Uterus (tissue), 4 donors: ENCODE results near the gene ATAD5. TPM values are rescaled to one million over a fixed set of nuclear protein-coding genes. Genes with fewer than 3 reads are reported as not detected.

ENCODE experiments used
- DNase-seq, 2 donors: peaks; one replicate each; pipeline ENCODE4 v3.0.0-alpha.2; 2019 to 2020
- H3K27ac ChIP-seq, 2 donors: fragments of 200-600 bp; sonication (generic); 1 replicate in 1 of 2; 2 replicates in 1 of 2; pipeline ENCODE4 v1.5.1; 2016 to 2018
- H3K27me3 ChIP-seq, 2 donors: fragments of 200-600 bp; sonication (generic); one replicate each; pipeline ENCODE4 v1.5.1; 2018 to 2019; ENCODE audit warnings: control low read depth in 1 of 2
- H3K36me3 ChIP-seq, 2 donors: fragments of 200-600 bp; sonication (generic); one replicate each; pipeline ENCODE4 v1.5.1; 2019; ENCODE audit warnings: control low read depth in 1 of 2
- H3K4me1 ChIP-seq, 2 donors: fragments of 200-600 bp; sonication (generic); one replicate each; pipeline ENCODE4 v1.5.1; 2018 to 2019; ENCODE audit warnings: control low read depth in 1 of 2
- H3K4me3 ChIP-seq, 2 donors: fragments of 200-600 bp; sonication (generic); 1 replicate in 1 of 2; 2 replicates in 1 of 2; pipeline ENCODE4 v1.5.1; 2018 to 2019; ENCODE audit warnings: mild to moderate bottlenecking in 1 of 2
- H3K9me3 ChIP-seq, 2 donors: fragments of 200-600 bp; sonication (generic); one replicate each; pipeline ENCODE4 v1.5.1; 2019; ENCODE audit warnings: control low read depth in 1 of 2
- POLR2A ChIP-seq, 2 donors: fragments of 450-650 bp; IDR thresholded peaks; one replicate each; pipeline ENCODE4 v1.6.1; 2016; ENCODE audit warnings: antibody characterized with exemption in 2 of 2, mild to moderate bottlenecking in 1 of 2, moderate library complexity in 1 of 2
- intact Hi-C: fragments of 100-400 bp; cut with DNase I; formaldehyde crosslinking; loops from one replicate; pipeline ENCODE4 v1.15.1; 2023; ENCODE audit warnings: low total_unique reads
- total RNA-seq, 4 donors: library from RNA; depleted of rRNA in 3 of 4; stranded (reverse); fragments of >200 nt in 3 of 4; gene quantifications; one replicate each; pipeline versions ENCODE4 v1.1.0 to v1.2.4, GENCODE V29; 2014 to 2023
- TF ChIP-seq, protein P1 (sequence below), 4 experiments: fragments of 200-600 bp in 2 of 4; fragments of 450-650 bp in 2 of 4; sonication (generic) in 2 of 4; IDR thresholded peaks; one replicate each; pipeline ENCODE4 v1.5.1; 2016 to 2019; ENCODE audit warnings: antibody characterized with exemption in 4 of 4, mild to moderate bottlenecking in 2 of 4, moderate library complexity in 1 of 4
- donor health status: DM: yes; HTN: yes; CAD: no.

ATAD5 gene
- total RNA-seq, 4 donors from 2014 or later = 1.3 to 8.8 (median 5.2) TPM

DNA sequence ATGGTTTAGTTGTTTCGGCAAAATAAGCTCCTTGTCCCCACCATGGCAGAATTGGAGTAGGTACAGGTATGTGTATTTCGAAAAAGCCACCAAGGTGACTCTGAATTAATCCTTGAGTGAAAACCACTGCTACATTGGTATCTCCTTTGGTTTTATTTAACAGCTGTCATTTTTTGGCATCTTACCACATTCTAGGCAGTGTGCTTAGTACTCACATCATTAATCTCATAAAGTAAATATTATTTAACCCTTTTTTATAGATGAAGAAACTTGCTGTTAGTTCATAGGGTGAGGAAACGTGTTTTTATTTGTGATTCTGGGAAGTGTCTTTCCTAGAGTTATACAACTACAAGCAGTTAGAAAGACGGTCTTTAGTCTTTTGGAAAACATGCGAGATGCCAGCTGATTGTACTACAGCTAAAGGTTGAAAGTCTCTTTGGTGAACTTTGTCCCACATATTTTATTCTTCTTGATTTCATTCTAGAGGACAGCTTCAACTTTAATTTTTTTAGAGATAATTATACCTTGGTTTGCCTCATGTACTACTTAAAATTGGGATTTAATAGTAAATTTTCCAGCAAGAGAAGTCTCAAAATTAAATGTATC lies 6.5 kb downstream of the ATAD5 start:
- Histone ChIP-seq H3K27me3 (no peaks in the 10 kb centered on the region), H3K27ac (no peak overlapping the region), H3K4me1 (no peaks in the 10 kb centered on the region), H3K4me3 (no peak overlapping the region), H3K9me3 (no peaks in the 10 kb centered on the region), H3K36me3 (no peaks in the 10 kb centered on the region)
- DNase-seq = no peak
- intact Hi-C loops = no loop called here
- no peak for TF ChIP-seq POLR2A (IDR thresholded peaks at IDR 0.05)
- TF ChIP-seq, protein P1, sequence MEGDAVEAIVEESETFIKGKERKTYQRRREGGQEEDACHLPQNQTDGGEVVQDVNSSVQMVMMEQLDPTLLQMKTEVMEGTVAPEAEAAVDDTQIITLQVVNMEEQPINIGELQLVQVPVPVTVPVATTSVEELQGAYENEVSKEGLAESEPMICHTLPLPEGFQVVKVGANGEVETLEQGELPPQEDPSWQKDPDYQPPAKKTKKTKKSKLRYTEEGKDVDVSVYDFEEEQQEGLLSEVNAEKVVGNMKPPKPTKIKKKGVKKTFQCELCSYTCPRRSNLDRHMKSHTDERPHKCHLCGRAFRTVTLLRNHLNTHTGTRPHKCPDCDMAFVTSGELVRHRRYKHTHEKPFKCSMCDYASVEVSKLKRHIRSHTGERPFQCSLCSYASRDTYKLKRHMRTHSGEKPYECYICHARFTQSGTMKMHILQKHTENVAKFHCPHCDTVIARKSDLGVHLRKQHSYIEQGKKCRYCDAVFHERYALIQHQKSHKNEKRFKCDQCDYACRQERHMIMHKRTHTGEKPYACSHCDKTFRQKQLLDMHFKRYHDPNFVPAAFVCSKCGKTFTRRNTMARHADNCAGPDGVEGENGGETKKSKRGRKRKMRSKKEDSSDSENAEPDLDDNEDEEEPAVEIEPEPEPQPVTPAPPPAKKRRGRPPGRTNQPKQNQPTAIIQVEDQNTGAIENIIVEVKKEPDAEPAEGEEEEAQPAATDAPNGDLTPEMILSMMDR (IDR thresholded peaks at IDR 0.05) = no peak

GRCh38 chr17:30840771-30841170 lies 9.0 kb downstream of the ATAD5 start:
- H3K4me1 ChIP-seq = no peaks in the 10 kb centered on the region
- H3K36me3 ChIP-seq = no peaks in the 10 kb centered on the region
- intact Hi-C loops = no loop called here
- H3K4me3 ChIP-seq = no peak overlapping the region
- H3K9me3 ChIP-seq = no peaks in the 10 kb centered on the region
- TF ChIP-seq, protein P1 (IDR thresholded peaks at IDR 0.05) = no peak
- no peak for TF ChIP-seq POLR2A (IDR thresholded peaks at IDR 0.05)
- H3K27me3 ChIP-seq = no peaks in the 10 kb centered on the region
- DNase-seq = no peak
- no peak overlapping the region for H3K27ac ChIP-seq

DNA sequence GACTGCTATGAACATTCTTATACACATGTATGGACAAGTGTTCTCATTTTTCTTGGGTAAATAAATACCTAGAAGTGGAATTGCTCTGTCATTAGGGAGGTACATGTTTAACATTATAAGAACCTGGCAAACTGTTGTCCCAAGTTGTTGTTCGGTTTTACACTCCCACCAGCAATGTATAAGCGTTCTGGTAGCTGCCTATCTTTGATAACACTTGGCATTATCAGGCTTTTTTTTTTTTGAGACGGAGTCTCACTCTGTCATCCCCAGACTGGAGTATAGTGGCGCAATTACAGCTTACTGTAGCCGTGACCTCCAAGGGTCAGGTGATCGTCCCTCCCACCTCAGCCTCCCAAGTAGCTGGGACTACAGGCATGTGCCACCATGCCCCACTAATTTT lies 16.3 kb downstream of the ATAD5 start:
- Histone ChIP-seq H3K36me3 (no peaks in the 10 kb centered on the region), H3K4me3 (no peak overlapping the region), H3K27ac (no peak overlapping the region), H3K27me3 (no peaks in the 10 kb centered on the region), H3K4me1 (no peaks in the 10 kb centered on the region), H3K9me3 (no peaks in the 10 kb centered on the region)
- no peak for DNase-seq
- intact Hi-C loops = no loop called here
- TF ChIP-seq, protein P1 (IDR thresholded peaks at IDR 0.05) = no peak
- no peak for TF ChIP-seq POLR2A (IDR thresholded peaks at IDR 0.05)

GRCh38 chr17:30854146-30854545 lies 22.4 kb downstream of the ATAD5 start:
- Histone ChIP-seq H3K4me1 (no peaks in the 10 kb centered on the region), H3K4me3 (no peak overlapping the region), H3K36me3 (no peaks in the 10 kb centered on the region), H3K27me3 (no peaks in the 10 kb centered on the region), H3K9me3 (no peaks in the 10 kb centered on the region), H3K27ac (no peak overlapping the region)
- intact Hi-C loops = no loop called here
- no peak for TF ChIP-seq POLR2A (IDR thresholded peaks at IDR 0.05)
- TF ChIP-seq, protein P1 (IDR thresholded peaks at IDR 0.05) = no peak
- DNase-seq = no peak

DNA sequence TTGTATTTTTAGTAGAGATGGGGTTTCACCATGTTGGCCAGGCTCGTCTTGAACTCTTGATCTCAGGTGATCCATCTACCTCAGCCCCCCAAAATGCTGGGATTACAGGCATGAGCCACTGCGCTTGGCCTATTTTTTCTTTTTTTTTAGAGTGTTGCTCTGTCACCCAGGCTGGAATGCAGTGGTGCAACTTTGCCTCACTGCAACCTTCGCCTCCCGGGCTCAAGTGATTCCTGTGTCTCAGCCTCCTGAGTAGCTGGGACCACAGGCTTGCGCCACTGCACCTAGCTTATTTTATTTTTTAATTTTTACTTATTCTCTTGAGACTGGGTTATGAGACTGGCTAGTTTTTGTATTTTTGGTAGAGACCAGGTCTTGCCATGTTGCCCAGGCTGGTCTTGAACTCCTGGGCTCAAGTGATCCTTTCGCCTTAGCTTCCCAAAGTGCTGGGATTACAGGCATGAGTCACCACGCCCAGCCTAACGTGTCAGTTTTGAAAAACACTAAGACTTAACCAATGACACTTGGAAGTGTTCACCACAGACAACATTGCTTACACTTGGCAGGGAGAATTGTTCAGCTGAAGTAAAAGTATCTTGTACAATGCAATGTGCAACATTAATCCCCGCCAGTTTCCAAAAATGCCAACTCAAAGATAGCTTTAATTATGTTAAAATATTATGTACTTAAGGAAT lies 26.9 kb downstream of the ATAD5 start:
- H3K27me3 ChIP-seq = no peaks in the 10 kb centered on the region
- TF ChIP-seq, protein P1 (IDR thresholded peaks at IDR 0.05) = no peak
- no peak for TF ChIP-seq POLR2A (IDR thresholded peaks at IDR 0.05)
- no peaks in the 10 kb centered on the region for H3K36me3 ChIP-seq
- intact Hi-C loops = no loop called here
- H3K9me3 ChIP-seq = no peaks in the 10 kb centered on the region
- H3K4me3 ChIP-seq = no peak overlapping the region
- H3K27ac ChIP-seq = no peak overlapping the region
- DNase-seq = no peak
- no peaks in the 10 kb centered on the region for H3K4me1 ChIP-seq
